ENCODE measurements around the gene EPHA4.

The EPHA4 gene

GRCh38 chr2:221464971-221465370, 107.1 kb downstream of the EPHA4 start:
- peaks cover 34% of the 10 kb centered on the region for H3K4me1 Mint-ChIP-seq
- peak overlapping the region; percentile 40 for H3K27ac Mint-ChIP-seq
- H3K27me3 Mint-ChIP-seq: no peaks in the 10 kb centered on the region
- no peaks in the 10 kb centered on the region for H3K36me3 Mint-ChIP-seq
- H3K4me3 Mint-ChIP-seq: peak overlapping the region; percentile 57
- H3K9me3 Mint-ChIP-seq: no peaks in the 10 kb centered on the region
- ATAC-seq: no peak

GRCh38 chr2:221463241-221463896, 108.7 kb downstream of the EPHA4 start:
- H3K9me3 Mint-ChIP-seq: no peaks in the 10 kb centered on the region
- no peaks in the 10 kb centered on the region for H3K27me3 Mint-ChIP-seq
- no peaks in the 10 kb centered on the region for H3K36me3 Mint-ChIP-seq
- H3K4me3 Mint-ChIP-seq: no peak overlapping the region
- H3K27ac Mint-ChIP-seq: peak overlapping the region; percentile 1
- ATAC-seq: no peak
- peaks cover 34% of the 10 kb centered on the region for H3K4me1 Mint-ChIP-seq

GRCh38 chr2:221461901-221462300, 110.2 kb downstream of the EPHA4 start:
- Mint-ChIP-seq H3K4me3 (no peak overlapping the region), H3K27ac (no peak overlapping the region), H3K4me1 (peaks cover 28% of the 10 kb centered on the region), H3K27me3 (no peaks in the 10 kb centered on the region), H3K36me3 (no peaks in the 10 kb centered on the region), H3K9me3 (peaks cover 3% of the 10 kb centered on the region)
- ATAC-seq: no peak

- H3K36me3 Mint-ChIP-seq: no peaks in the 10 kb centered on the region
- no peaks in the 10 kb centered on the region for H3K27me3 Mint-ChIP-seq
- peaks cover 3% of the 10 kb centered on the region for H3K9me3 Mint-ChIP-seq
- H3K4me3 Mint-ChIP-seq: no peak overlapping the region
- H3K27ac Mint-ChIP-seq: no peak overlapping the region
- H3K4me1 Mint-ChIP-seq: peaks cover 10% of the 10 kb centered on the region
- no peak for ATAC-seq
Observed at GRCh38 chr2:221460136-221460535, 112.0 kb downstream of the EPHA4 start.

- Mint-ChIP-seq H3K4me1 (peaks cover 3% of the 10 kb centered on the region), H3K27me3 (no peaks in the 10 kb centered on the region), H3K36me3 (no peaks in the 10 kb centered on the region), H3K27ac (no peak overlapping the region), H3K4me3 (no peak overlapping the region), H3K9me3 (peaks cover 3% of the 10 kb centered on the region)
- ATAC-seq: no peak
Observed at GRCh38 chr2:221458578-221458977, 113.5 kb downstream of the EPHA4 start.

GRCh38 chr2:221455214-221455613, 116.9 kb downstream of the EPHA4 start:
- H3K36me3 Mint-ChIP-seq: no peaks in the 10 kb centered on the region
- H3K27ac Mint-ChIP-seq: no peak overlapping the region
- H3K9me3 Mint-ChIP-seq: peaks cover 3% of the 10 kb centered on the region
- ATAC-seq: no peak
- no peaks in the 10 kb centered on the region for H3K27me3 Mint-ChIP-seq
- H3K4me1 Mint-ChIP-seq: peaks cover 5% of the 10 kb centered on the region
- no peak overlapping the region for H3K4me3 Mint-ChIP-seq

- ATAC-seq: no peak
- Mint-ChIP-seq H3K36me3 (no peaks in the 10 kb centered on the region), H3K27me3 (no peaks in the 10 kb centered on the region), H3K4me3 (no peak overlapping the region), H3K27ac (no peak overlapping the region), H3K9me3 (peaks cover 3% of the 10 kb centered on the region), H3K4me1 (peaks cover 5% of the 10 kb centered on the region)
Observed at GRCh38 chr2:221454459-221455105, 117.5 kb downstream of the EPHA4 start.

- no peak for ATAC-seq
- Mint-ChIP-seq H3K36me3 (no peaks in the 10 kb centered on the region), H3K27ac (no peak overlapping the region), H3K27me3 (no peaks in the 10 kb centered on the region), H3K9me3 (no peaks in the 10 kb centered on the region), H3K4me1 (peaks cover 16% of the 10 kb centered on the region), H3K4me3 (no peak overlapping the region)
Observed at GRCh38 chr2:221451862-221452788, 120.0 kb downstream of the EPHA4 start.

GRCh38 chr2:221450280-221450679, 121.8 kb downstream of the EPHA4 start:
- no peaks in the 10 kb centered on the region for H3K36me3 Mint-ChIP-seq
- no peaks in the 10 kb centered on the region for H3K9me3 Mint-ChIP-seq
- ATAC-seq: no peak
- peaks cover 16% of the 10 kb centered on the region for H3K4me1 Mint-ChIP-seq
- no peak overlapping the region for H3K27ac Mint-ChIP-seq
- no peaks in the 10 kb centered on the region for H3K27me3 Mint-ChIP-seq
- no peak overlapping the region for H3K4me3 Mint-ChIP-seq

- Mint-ChIP-seq H3K27ac (no peak overlapping the region), H3K4me1 (peaks cover 16% of the 10 kb centered on the region), H3K4me3 (no peak overlapping the region), H3K27me3 (no peaks in the 10 kb centered on the region), H3K36me3 (no peaks in the 10 kb centered on the region), H3K9me3 (no peaks in the 10 kb centered on the region)
- no peak for ATAC-seq
Observed at GRCh38 chr2:221449406-221449805, 122.7 kb downstream of the EPHA4 start.

GRCh38 chr2:221448844-221449390, 123.2 kb downstream of the EPHA4 start:
- peaks cover 16% of the 10 kb centered on the region for H3K4me1 Mint-ChIP-seq
- no peak for ATAC-seq
- no peaks in the 10 kb centered on the region for H3K9me3 Mint-ChIP-seq
- no peak overlapping the region for H3K4me3 Mint-ChIP-seq
- no peaks in the 10 kb centered on the region for H3K36me3 Mint-ChIP-seq
- H3K27ac Mint-ChIP-seq: no peak overlapping the region
- no peaks in the 10 kb centered on the region for H3K27me3 Mint-ChIP-seq

GRCh38 chr2:221448057-221448843, 123.9 kb downstream of the EPHA4 start:
- Mint-ChIP-seq H3K9me3 (no peaks in the 10 kb centered on the region), H3K27me3 (no peaks in the 10 kb centered on the region), H3K4me3 (no peak overlapping the region), H3K4me1 (peaks cover 16% of the 10 kb centered on the region), H3K27ac (no peak overlapping the region), H3K36me3 (no peaks in the 10 kb centered on the region)
- no peak for ATAC-seq

GRCh38 chr2:221447310-221447709, 124.8 kb downstream of the EPHA4 start:
- Mint-ChIP-seq H3K36me3 (no peaks in the 10 kb centered on the region), H3K27me3 (no peaks in the 10 kb centered on the region), H3K4me1 (peaks cover 16% of the 10 kb centered on the region), H3K27ac (no peak overlapping the region), H3K9me3 (no peaks in the 10 kb centered on the region), H3K4me3 (no peak overlapping the region)
- ATAC-seq: no peak

GRCh38 chr2:221446140-221446539, 126.0 kb downstream of the EPHA4 start:
- H3K4me1 Mint-ChIP-seq: peaks cover 11% of the 10 kb centered on the region
- H3K4me3 Mint-ChIP-seq: no peak overlapping the region

GRCh38 chr2:221444106-221444505, 128.0 kb downstream of the EPHA4 start:
- no peak overlapping the region for H3K27ac Mint-ChIP-seq
- H3K9me3 Mint-ChIP-seq: no peaks in the 10 kb centered on the region
- no peaks in the 10 kb centered on the region for H3K27me3 Mint-ChIP-seq
- no peak for ATAC-seq
- no peak overlapping the region for H3K4me3 Mint-ChIP-seq
- peaks cover 8% of the 10 kb centered on the region for H3K36me3 Mint-ChIP-seq
- peaks cover 9% of the 10 kb centered on the region for H3K4me1 Mint-ChIP-seq

More at GRCh38 chr2:221446140-221446539, 126.0 kb downstream of the EPHA4 start:
- no peaks in the 10 kb centered on the region for H3K27me3 Mint-ChIP-seq
- H3K9me3 Mint-ChIP-seq: no peaks in the 10 kb centered on the region
- peaks cover 8% of the 10 kb centered on the region for H3K36me3 Mint-ChIP-seq
- no peak for ATAC-seq
- no peak overlapping the region for H3K27ac Mint-ChIP-seq
